ENCODE measurements around the gene ELK4. TPM values are rescaled to one million over a fixed set of nuclear protein-coding genes. Genes with fewer than 3 reads are reported as not detected.

The ELK4 gene
- total and polyA plus RNA-seq, 10 donors = 8.5 to 109 (median 53.5) TPM

- H3K9me3 ChIP-seq = no peaks in the 10 kb centered on the region
- DNase-seq = no peak
- TF ChIP-seq POLR2AphosphoS5 (IDR thresholded peaks at IDR 0.05) = no peak
- TF ChIP-seq CTCF (IDR thresholded peaks at IDR 0.05 in 8 of 11, conservative IDR thresholded peaks at IDR 0.05 in 3 of 11) = no peak
- no peak for TF ChIP-seq POLR2A (IDR thresholded peaks at IDR 0.05)
- peak overlapping the region in 7 of 8 donors; percentile 32 to 82 (median 76) for H3K27ac ChIP-seq
- 84 to 92% (median 87%) methylated on average over 5 to 6 of the region's 6 CpGs for WGBS, 5 donors
- H3K36me3 ChIP-seq = peaks cover 0 to 28% (median 9%) of the 10 kb centered on the region in 6 donors
- H3K27me3 ChIP-seq (replicated peaks in 1 of 7) = peaks cover 0 to 8% (median 0%) of the 10 kb centered on the region in 7 donors
- intact Hi-C loops (cut with DNase I; ENCODE audit: low total_unique reads) = no loop called here
- H3K4me1 ChIP-seq = peaks cover 34 to 100% (median 89%) of the 10 kb centered on the region in 6 donors
- no peak overlapping the region for H3K4me3 ChIP-seq
Measured at GRCh38 chr1:205666372-205667166, 34.8 kb upstream of the ELK4 start.

DNA sequence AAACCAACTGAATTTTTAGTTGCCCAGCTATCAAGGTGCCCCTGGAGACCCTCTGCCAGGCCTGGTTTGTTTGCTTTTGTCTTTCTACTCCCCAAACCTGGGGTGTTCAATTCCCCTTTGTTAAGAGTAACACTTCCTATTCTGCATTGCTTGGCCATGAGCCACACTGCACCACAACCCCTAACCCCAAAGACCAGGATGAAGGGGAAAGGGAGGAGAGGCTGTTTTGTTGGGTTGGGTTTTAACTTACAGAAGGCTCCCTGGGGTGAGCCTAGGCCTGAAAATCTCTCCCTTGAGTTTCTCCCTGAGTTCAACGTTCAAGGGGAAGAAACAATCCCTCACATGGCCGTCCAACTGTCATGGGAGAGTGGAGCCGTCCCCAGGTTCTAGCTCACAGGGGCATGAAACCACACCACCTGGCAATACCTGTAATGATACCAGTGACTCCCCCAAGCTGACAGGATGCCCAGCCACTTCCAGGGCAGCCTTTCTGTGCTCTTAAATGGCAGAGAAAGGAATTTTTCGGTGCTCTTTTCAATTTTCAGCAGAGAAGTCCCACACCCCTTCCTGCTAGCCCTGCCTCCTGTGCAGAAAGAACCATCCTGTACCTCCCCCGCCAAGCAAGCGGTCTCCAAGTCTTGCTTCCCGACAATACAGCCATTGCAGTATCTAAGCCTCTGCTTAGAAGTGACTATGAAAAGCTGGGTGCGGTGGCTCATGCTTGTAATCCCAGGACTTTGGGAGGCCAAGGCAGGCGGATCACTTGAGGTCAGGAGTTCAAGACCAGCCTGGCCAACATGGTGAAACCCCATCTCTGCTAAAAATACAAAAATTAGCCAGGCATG lies 33.6 kb upstream of the ELK4 start:
- Histone ChIP-seq H3K36me3 (peaks cover 0 to 39% (median 9%) of the 10 kb centered on the region in 6 donors), H3K4me3 (peak overlapping the region in 1 of 8 donors; percentile 31), H3K27ac (peak overlapping the region in 7 of 8 donors; percentile 21 to 82 (median 76)), H3K27me3 (replicated peaks in 1 of 7) (peaks cover 0 to 8% (median 0%) of the 10 kb centered on the region in 7 donors), H3K9me3 (no peaks in the 10 kb centered on the region), H3K4me1 (peaks cover 27 to 100% (median 83%) of the 10 kb centered on the region in 6 donors)
- DNase-seq = no peak
- TF ChIP-seq POLR2AphosphoS5 (IDR thresholded peaks at IDR 0.05) = peak in 2 of 3 donors; percentile 36 to 64
- TF ChIP-seq CTCF (IDR thresholded peaks at IDR 0.05 in 8 of 11, conservative IDR thresholded peaks at IDR 0.05 in 3 of 11) = no peak
- intact Hi-C loops (cut with DNase I; ENCODE audit: low total_unique reads) = no loop called here
- WGBS, 5 donors = 42 to 53% (median 48%) methylated on average over 8 to 9 of the region's 9 CpGs

DNA sequence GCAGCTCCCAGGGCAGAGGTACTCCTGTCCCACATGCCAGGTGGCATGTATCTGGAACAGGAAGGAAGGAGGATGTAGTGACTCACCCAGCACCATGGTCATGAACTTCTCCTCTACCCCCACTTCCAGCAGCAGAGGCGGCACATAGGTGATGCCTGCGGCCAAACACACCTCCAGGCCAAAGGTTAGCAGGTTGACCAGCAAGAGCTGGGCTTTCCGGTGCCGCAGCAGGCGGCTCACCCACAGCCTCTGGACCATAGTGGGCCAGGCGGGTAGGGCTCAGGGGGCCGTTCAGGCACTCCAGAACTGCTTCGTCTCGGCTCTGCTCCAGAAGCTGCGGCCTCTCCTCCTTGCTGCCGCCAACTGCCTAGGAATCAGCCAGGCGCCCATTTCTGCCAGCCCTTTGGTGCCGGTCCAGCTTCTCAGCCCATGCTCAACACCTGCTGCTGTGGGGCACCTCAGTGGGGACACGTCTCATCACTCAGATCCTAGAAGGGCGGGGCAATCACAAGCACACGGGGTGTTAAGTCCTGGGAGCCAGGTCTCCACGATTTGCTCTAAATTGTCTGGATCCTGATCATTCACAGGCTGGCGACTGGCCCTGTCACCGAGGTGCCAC lies 32.7 kb upstream of the ELK4 start:
- Histone ChIP-seq H3K27ac (peak overlapping the region; percentile 21 to 82 (median 70)), H3K4me3 (no peak overlapping the region), H3K36me3 (peaks cover 0 to 43% (median 9%) of the 10 kb centered on the region in 6 donors), H3K4me1 (peaks cover 28 to 100% (median 82%) of the 10 kb centered on the region in 6 donors), H3K27me3 (replicated peaks in 1 of 7) (peaks cover 0 to 3% (median 0%) of the 10 kb centered on the region in 7 donors), H3K9me3 (no peaks in the 10 kb centered on the region)
- WGBS, 5 donors = 54 to 76% (median 70%) methylated on average over 6 to 19 of the region's 19 CpGs
- TF ChIP-seq CTCF (IDR thresholded peaks at IDR 0.05 in 8 of 11, conservative IDR thresholded peaks at IDR 0.05 in 3 of 11) (no peak), POLR2AphosphoS5 (IDR thresholded peaks at IDR 0.05) (peak in 1 of 3 donors; percentile 37)
- DNase-seq = no peak
- intact Hi-C loops (cut with DNase I; ENCODE audit: low total_unique reads) = no loop called here
